Suppressor macrophage treated with lipopolysaccharide for 4 hours (primary cell): ENCODE results near the gene MRTFA.

Source experiments
- DNase-seq: peaks from one replicate; pipeline ENCODE4 v3.0.0-alpha.2; 2020

Gene MRTFA

GRCh38 chr22:40407021-40407761, 229.3 kb downstream of the MRTFA start:
- no peak for DNase-seq

DNA sequence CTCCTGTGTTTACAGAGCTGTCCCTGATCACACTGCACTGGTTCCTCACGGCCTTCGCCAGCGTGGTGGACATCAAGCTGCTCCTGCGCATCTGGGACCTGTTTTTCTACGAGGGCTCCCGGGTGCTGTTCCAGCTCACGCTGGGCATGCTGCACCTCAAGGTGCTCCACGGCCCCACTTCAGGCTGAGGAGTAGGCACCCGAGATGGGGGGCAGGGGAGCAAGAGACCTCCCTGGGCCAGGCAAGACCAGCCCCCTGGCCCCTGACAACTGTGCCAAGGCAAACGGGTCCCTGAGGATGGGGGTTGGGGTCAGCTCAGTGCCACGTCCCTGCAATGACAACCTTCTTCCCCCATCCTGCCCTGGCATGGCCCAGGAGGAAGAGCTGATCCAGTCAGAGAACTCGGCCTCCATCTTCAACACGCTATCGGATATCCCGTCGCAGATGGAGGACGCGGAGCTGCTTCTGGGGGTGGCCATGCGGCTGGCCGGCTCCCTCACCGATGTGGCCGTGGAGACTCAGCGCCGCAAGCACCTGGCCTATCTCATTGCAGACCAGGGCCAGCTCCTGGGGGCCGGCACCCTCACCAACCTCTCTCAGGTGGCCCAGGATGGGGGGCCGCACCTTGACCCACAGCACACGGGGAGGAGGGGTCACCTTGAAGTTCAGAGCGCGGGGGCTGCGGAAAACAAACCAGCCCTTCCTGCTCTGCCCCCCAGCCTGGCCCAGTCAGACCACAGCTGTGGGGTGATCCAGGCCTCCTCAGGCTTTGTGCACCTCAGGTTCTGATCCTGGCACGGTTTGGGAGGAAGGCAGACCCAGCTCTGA, 230.2 kb downstream of the MRTFA start:
- no peak for DNase-seq

DNA sequence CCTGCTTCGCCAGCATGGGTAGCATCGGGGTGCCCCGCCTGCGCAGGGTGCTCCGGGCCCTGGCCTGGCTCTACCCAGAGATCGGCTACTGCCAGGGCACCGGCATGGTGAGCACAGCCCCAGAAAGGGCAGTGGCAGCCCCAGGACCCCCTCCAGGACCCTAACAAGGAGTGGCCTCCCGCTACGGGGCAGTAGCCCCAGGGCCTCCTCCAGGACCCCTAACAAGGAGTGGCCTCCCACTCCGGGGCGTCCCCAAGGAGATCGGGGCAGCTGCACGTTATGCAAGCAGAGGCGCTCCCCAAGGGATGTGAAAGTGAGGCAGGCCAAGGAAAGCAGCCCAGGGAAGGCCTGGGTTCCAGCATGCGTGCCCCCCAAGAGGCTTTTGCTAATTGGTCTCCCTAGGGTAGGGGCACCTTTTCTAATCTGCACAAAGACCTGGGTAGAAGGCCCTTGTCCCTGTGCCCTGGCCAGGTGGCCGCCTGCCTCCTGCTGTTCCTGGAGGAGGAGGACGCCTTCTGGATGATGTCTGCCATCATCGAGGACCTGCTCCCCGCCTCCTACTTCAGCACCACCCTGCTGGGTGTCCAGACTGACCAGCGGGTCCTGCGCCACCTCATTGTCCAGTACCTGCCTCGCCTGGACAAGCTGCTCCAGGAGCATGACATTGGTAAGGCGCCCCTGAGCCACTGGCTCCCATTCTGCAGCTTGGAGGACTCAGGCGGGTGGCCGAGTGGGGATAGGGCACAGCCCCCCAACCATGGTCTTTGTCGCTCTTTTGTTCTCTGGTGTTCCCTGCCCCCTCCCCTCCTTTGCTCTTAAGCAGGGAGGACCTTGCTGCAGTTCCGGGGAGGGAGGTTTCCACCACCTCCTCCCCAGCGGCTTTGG, 231.1 kb downstream of the MRTFA start:
- DNase-seq: no peak

GRCh38 chr22:40404251-40405177, 232.0 kb downstream of the MRTFA start:
- DNase-seq: no peak

- DNase-seq: no peak
Observed at GRCh38 chr22:40403651-40404050, 232.9 kb downstream of the MRTFA start.

DNA sequence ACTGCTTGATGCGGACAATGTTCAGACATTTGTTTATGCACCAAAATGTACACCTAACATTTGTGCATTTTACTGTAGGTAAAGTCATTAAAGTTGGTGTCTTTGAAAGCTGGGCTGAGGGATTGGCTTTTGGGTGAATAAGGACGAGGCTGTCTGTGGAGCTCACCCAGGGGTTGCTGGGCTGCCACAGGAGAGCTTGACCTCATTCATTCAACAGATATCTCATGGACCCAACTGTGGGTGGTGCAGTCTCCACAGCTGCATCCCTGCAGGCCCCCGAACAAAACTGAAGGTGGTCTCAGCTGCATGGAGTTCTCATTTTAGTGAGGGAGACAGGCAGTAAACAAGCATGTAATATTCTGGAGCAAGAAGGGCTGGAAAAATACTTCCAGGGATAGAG, 233.4 kb downstream of the MRTFA start:
- no peak for DNase-seq

DNA sequence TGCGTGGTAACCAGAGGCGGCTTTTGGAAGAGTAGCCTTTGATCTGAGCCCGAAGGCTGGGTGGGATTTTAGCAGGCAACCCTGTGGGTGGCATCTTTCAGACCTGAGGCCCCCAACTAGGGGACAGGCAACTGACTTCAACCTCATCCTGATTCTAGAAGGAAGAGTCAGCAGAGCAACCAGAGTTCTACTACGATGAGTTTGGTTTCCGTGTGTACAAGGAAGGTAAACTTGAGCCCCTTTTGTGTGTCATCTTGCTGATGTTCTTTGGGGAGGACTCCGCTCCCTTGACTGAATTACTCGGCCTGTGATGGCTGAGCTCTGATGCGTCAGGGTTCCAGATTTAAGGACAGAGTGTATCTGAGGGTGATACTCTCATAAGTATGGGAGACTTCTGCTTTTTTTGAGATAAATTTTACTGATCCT, 234.5 kb downstream of the MRTFA start:
- no peak for DNase-seq

DNA sequence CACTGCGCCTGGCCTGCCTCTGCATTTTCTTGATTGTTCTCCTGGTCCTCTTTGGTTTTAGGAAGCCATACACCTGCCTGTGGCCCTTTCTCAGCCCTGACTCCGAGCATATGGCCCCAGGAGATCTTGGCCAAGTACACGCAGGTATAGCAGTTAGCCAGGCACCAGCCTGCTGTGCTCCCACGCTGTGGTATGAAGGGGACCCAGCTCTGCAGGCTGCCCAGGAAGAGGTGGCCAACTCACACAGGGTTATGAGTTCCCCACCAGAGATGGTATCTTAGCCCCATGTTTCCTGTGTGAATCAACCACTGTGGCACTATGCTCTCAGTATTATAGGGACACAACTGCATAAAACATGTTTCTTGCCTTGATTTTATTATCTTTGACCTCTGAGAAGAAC, 235.0 kb downstream of the MRTFA start:
- no peak for DNase-seq

DNA sequence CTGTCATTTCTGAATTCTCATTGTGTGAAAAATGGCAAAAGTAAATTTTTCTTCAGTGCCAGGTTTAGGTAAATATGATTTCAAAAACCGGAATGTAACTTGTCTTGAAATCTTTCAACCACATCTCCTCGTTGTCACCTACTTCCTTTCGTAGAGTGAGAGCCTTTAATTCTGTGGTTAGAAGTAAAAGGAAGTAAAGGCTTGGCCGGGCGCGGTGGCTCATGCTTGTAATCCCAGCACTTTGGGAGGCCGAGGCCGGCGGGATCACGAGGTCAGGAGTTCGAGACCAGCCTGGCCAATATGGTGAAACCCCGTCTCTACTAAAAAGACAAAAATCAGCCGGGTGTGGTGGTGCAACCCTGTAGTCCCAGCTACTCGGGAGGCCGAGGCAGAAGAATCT, 236.4 kb downstream of the MRTFA start:
- peak; percentile 48 for DNase-seq

GRCh38 chr22:40399621-40400020, 236.9 kb downstream of the MRTFA start:
- no peak for DNase-seq

DNA sequence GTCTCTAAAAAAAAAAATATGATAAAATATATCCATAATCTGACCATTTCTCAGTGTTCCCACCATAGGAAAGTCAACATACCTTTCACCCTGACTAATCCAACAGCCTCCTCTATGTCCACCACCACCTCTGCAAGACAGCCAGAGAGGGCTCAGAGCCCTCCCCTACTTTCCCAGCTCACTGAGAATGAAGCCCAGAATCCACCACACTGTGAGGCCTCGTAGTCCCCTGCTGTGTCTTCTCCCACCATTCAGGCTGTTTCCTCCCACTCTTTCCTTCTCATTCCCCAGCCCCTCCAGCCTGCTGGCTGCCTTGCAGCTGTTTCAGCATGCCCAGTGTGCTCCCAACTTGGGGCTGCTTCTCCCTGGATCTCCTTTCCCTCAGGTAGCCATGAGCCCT, 239.1 kb downstream of the MRTFA start:
- DNase-seq: no peak

- no peak for DNase-seq
Observed at GRCh38 chr22:40396882-40397281, 239.6 kb downstream of the MRTFA start.

- no peak for DNase-seq
Observed at GRCh38 chr22:40395607-40396006, 240.9 kb downstream of the MRTFA start.

DNA sequence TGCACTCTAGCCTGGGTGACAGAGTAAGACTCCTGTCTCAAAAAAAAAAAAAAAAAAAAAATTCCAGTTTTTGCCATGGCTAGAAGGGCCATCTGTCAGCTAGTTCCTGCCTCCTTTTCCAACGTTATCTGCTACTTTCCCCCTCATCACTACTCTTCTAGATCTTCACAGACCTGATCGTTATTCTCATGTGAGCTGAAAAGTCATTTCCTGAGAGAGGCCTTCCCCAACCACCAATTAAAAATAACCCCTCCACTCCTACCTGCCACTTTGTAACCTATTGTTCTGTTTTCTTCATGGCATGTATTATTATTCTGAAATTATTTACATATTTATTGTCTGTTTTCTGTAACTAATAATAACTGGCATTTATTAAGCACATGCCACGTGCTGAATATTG, 241.9 kb downstream of the MRTFA start:
- no peak for DNase-seq

DNA sequence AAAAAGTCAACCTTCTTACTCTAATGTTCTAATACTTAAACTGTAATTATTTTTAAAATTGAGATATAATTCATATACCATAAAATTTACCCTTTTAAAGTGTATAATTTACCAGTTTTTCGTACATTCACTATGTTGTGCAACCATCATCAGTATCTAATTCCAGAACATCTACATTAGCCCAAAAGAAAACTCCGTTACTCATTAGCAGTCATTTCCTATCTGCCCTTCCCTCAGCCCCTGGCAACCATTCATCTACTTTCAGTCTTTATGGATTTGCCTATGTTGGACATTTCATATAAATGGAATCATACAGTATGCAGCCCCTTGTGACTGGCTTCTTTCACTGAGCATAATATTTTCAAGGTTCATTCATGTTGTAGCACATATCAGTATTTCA, 243.9 kb downstream of the MRTFA start:
- no peak for DNase-seq

GRCh38 chr22:40391417-40391816, 245.1 kb downstream of the MRTFA start:
- no peak for DNase-seq

DNA sequence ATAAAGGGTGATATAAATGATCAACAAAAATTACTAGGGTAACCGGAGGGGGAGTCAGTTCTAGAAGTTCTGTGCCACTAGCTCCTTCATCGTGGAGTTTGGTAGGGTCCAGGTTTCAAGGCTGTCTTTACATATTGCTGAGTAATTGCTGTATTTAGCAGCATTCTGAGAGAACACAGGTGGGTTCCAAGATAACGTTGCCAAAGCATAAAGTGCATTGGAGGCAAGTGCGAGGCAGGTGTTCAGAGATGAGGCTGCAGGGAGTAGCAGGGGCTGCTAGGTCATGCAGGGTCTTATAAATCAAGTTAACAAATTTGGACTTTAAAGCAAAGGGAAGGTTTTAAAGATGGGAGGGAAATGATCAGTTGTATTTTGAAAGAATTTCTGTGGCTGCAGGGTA, 248.3 kb downstream of the MRTFA start:
- no peak for DNase-seq

DNA sequence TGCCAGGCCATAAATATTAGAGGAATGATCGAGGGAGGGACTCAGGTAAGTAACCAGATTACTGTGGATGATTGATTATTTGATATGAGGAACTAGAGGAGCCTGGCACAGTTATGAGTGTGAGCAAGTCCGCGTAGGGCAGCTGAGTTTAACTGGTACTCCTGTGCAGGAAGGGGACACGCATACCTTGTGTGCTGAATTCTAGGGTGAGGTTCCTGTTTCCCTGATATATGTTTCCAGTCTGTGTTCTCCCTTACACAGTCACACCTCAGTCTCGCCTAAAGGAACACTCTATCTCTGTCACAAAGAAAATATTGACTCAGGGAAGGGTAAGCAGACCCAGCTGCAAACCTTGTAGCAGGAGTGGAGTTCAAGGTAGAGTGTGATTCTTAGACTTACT, 248.8 kb downstream of the MRTFA start:
- no peak for DNase-seq

DNA sequence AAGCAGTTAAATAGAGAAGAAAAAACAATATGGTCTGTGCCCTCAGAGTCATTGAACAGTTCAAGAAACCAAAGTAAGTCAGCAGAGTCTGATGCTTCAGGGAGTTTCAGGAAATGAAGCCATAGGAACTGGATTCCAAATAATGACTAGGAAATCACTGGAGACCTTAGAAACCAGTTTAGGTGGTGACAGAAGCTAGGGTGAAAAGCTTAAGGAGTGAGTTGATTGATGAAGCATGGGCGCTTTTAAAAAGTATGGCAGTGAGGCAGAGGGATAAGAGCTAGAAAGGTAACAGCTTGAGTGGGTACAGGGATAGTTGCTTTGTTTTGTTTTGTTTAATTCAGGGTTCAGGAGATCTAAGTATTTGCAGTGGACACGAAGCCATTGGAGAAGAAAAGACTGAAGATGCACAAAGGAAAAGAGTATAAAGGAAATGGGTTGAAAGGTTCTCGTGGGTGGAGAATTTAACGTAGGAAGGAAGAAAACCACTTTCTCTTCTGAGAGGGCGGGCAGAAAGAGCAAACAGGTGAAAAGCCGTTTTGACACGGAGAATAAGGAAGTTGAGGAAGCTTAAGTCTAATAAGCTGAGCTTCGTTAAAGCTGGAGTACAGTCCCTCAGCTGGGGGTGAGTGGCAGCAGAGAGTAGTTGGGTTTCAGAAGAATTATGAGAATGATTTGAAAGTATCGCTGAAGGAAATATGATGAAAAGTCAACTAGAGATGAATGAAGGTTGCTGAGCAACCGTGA, 251.3 kb downstream of the MRTFA start:
- peak; percentile 36 for DNase-seq

DNA sequence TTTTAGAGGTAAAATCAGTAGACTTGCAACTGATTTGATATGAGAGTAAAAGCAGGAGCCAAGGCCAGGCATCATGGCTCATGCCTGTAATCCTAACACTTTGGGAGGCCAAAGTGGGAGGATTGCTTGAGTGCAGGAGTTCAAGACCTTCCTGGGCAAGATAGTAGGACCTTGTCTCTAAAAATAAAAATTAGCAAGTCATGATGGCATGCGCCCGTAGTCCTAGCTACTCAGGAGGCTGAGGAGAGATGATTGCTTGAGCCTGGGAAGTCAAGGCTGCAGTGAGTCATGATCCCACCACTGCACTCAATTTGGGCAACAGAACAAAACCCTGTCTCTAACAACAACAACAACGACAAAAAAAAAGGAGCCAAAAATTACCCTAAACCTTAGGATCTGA, 252.6 kb downstream of the MRTFA start:
- peak; percentile 16 for DNase-seq

GRCh38 chr22:40381461-40381860, 255.1 kb downstream of the MRTFA start:
- DNase-seq: no peak
